Measurements from ENCODE around the gene RFK.

DNA sequence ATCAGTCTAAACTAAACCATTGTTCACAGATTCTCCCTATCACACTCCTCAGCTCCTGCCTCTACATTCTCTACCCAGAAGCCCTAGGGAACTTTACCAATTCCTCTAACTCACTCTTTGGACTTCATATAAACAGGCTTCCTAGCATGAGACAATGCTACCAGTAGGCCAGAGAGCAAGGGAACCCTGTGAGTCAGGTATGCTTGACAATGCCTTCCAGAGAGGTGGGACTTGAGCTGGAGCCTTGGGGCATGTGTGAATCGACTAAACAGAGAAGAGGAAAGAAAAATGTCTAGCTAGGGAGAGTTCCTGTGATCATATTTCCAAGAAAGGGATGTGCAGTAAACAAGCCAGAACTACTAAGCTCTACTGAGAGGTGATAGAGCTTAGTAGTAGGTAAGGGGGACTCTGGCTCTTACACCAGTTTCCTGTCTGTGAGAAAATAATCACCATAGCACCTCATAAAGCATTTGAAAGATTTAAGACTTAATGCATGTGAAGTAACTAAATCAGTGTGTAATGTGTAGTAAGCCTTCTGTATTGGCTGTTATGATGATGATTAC, 6.4 kb upstream of the RFK start:
- TF ChIP-seq CTCF (conservative IDR thresholded peaks at IDR 0.05): no peak
- no peak for TF ChIP-seq ZFX (IDR thresholded peaks at IDR 0.05)

Data from C4-2B (cell line).